GM18907 (cell line): Measurements from ENCODE around the gene FGF14.

Experiments
- ATAC-seq: cut with Tn5 transposase; IDR thresholded peaks from one replicate; pipeline ENCODE4 v1.9.1; 2021; ENCODE audit warnings: mild to moderate bottlenecking, moderate library complexity; ENCODE audit not compliant: unreplicated experiment

Gene FGF14

DNA sequence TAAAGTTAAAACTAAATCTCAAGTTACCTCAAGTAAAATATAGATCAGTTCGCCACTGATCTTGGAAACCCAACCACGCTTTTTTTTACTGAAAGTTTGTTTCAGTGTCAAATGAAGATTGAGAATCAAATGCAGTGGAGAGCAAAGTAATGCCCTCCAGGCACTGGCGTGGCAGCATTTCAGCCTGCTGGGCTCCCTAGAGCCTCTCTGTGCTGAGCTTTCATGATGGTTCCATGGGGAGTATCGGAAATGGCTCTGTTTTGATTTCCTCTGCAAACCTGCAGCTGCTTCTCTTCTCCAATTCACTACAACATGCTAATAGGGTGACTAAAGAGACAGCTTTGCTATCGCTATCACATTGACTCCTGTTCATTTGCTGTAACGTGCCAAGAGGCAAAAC lies 141.6 kb downstream of the FGF14 start:
- ATAC-seq, result no peak

DNA sequence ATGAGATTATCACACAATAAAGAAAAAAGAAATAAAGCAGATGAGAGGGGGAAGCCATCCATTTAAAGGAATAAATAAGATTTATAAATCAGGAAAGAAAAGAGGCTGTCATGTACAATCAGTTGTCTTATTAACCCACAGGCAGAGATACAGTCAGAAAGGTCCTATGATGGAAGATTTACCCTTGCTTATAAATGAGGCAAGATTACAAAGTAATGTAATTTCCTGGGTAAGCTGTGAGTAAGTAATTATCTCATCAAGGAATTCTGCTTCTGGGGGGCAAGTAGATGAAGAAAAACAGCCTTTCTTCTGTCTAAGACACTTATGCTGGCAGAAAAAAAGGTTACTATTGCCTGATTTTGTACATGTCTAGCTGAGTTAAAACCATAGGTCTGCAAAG lies 146.4 kb downstream of the FGF14 start:
- ATAC-seq, result no peak

DNA sequence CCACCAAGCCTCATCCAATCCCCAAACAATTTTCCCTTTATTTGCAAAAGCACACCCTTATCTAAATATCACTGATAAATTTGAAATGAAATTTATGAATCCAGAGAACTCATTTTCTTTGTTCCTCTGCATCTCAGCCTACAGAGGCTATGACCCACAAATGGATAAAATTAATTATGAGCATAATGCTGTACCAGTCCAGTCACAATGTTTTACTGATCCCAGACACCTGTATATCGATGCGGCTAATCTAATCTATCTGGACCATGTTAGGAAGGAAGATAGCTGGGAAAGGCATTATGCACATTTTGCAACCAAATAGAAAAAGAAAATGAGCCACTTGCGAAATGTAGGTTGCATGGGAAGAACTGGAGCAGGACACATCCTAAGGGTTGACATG lies 150.0 kb downstream of the FGF14 start:
- no peak for ATAC-seq

DNA sequence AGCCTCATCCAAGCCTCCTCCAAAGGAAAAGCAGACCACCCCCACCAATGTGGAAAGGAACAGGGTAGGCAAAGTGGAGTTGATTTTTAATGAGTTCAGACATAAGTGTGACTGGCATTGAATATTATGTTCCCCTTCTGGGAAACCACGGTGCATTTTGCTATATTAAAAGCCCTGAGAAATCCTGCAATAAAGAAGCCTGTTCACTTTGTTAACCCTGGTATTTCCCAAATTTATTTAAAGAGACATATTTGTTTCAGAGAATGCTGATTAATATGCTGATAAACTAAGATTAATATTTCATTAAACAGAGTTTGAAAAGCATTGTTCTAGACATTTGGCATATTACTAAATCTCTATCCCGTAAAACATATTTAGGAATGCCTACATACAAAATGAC lies 151.4 kb downstream of the FGF14 start:
- no peak for ATAC-seq

DNA sequence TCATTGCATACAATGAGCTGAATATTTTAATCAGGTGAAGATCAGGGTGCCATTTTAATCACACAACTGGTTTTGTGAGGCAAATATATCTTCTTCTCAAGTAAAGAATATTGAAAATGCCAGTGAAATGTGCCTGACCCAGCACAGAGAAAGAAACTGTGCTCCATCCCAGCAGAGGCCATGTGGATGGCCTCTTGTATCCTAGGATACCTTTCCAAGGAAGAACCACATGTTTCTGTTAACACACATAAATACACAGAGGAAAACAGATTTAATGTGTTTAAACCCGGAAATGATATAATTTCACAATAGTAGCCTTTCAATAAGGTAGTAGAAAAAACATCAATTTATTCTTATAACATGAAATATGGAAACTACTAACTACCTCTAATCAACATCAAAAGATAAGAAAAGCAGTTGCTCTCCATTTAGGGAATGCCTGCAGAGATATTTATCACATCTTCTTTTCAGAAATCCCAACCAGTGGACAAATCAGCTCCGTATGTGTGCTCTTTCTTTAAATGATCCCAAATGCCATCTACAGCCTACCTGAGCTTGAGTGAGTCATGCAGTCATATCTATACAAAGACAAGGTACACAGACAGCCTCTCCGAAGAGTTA lies 157.1 kb downstream of the FGF14 start:
- ATAC-seq, result no peak

DNA sequence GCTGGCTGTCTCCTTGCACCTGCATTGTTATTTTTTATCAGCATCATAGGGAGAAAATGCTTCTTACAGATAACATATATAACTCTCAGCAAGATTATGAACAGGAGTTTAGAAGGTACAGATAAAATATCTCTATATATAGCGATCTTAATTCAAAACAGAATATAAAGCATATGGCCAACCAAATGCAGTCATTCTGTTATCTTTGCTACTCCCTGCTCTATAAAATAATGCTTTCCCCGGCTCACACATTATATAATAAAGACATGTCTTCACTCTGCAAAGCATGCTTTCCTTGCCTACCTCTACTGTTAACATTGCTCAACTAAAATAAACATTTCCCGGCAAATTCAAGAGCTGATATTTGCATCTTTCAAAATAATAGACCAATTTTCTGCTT lies 161.7 kb downstream of the FGF14 start:
- ATAC-seq, result no peak

DNA sequence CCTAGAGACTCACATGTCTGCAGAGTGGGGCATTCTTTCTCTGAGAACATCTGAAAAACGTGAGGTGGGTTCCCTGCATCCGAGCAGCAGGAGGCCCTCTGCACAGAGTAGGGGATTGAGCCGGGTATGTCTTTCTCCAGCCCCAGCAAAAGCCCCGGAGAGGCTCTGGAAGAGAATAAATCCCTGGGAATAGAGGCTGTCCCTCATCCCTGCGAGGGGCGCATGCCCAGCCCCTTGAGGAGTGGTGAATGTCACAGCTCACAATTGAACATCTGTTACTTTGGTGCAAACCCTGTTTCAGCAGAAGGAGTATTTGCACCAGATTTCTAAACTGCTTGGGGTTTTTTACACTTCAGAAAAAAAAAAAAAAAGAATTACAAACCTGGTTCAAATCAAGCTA lies 164.6 kb downstream of the FGF14 start:
- ATAC-seq, result no peak

DNA sequence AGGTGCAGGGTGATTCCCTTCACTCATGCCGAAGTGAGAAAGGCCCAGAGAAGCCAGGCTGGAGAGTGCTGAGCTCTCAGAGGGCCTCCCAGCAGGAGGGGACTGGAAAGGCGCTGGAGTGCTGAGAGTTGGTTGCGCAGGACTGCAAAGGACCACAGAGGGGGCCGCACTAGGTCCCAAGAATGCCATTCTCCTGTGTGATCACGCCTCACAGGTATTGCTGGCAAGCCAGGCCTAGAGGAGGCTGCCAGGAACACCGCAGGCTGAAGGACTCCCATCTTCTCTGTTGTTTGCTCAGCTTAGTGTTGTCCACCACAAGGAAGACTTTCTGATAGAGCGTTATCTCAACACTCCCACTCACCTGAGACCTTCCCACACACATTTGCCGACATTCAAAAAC lies 165.0 kb downstream of the FGF14 start:
- no peak for ATAC-seq

DNA sequence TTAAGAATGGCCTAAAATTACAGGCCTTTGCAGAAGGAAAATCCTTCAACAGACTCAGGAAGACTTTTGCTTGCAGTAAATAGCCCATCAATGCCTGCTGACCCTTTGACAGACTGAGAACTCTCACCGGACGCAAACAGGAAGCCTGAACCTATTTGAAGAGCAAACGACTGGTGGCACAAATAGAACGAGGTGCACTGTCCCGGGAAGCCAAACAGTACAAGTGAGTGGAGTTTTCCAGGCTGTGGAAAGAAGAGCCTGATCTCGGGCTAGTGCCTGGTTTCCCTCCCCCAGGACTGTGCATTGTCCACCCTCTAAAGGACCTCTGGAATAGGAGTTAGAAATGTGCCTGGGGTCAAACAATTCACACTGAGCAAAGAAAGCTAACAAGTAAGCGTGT lies 165.5 kb downstream of the FGF14 start:
- no peak for ATAC-seq

DNA sequence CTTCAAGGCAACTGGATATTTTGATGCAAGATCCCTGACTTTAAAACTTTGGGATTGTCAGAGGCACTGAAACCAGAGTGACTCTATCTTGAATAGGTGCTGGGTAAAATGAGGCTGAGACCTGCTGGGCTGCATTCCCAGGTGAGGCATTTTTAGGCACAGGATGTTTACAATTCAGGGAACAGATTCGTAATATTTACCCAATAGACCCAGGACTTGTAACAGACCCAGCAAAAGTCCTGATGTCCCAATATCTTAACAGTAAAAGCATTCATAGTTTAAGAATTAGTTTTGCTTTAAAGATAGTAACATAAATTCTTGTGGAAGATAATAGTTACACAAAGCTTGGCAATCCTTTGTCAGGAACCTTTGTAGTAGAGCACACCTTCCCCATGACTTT lies 166.2 kb downstream of the FGF14 start:
- no peak for ATAC-seq

DNA sequence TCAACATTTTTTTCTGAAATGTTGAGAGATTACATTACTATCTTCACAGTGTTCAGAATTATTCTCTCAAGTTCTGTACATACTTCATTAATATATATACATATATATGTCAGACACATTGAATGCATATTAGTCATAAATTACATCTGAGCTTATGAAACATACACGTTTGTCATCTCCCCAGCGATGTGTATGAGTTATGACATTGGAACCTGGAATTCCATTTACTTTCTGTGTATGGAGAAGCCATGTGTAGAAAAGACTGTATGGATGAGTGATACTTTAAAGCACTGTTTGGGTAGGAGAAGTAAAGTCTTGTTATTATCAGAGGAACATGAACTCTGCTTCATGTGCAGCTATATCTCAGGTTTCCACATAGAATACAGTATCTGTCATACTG lies 167.2 kb downstream of the FGF14 start:
- no peak for ATAC-seq

DNA sequence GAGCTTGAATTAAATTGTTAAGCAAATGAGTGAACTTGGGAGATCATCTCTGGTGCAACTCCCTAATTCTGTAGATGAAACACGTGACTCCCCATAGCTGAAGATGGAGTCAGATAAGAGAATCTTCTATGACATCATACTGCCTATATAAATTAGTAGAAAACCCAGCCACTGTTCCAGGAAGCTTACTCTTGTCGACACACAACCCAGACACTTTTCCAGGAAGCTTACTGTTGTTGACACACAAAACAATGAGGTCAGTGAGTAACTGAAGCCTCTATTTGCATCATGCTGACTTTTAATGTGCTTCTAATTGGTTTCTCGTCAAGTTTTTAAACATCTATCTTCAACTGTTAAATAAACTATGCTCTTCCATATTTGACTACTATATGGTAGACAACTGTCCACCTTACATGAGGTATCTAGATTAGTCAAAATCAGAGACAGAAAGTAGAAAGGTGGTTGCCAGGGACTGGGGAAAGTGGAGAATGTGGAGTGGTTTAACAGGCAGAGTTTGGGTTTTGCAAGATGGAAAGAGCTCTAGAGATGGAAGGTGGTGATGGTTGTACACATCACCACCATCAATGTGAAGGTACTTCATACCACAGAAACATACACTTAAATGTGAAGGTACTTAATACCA lies 168.2 kb downstream of the FGF14 start:
- no peak for ATAC-seq

DNA sequence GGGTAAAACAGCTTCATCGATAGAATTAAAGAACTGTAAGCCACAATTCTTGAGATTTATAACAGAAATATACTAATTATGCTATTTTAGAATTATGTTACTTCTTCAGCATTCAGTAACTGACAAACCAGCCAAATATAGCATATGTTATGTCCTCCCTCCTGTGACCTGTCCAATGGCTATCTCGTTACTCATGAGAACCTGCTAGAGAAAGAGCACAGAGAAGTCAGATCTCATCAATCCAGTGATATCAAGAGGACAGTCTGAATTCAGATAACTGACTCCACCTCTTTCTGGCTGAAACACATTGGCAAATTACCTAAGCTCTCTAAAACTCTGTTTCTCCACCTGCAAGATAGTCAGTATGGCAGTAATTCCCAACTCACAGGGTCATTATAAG lies 170.4 kb downstream of the FGF14 start:
- ATAC-seq, result no peak

DNA sequence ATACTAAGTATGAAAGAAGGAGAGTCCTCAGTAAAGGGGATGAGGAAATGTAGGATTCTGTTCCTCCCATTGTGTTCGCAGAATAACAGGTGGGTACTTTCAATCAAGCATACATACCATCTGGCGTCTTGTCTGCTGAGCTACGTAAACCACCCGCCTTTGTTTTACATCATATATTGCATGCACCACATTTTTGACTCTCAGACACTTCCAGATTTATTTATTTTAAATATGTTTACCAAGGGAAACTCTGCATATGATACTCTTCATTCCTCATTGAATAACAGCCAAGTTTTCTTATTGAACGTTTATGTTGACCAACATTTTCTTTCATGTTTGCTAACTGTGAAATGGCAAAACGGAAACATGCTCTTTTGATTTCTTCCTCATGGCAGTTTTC lies 174.1 kb downstream of the FGF14 start:
- ATAC-seq, result no peak

DNA sequence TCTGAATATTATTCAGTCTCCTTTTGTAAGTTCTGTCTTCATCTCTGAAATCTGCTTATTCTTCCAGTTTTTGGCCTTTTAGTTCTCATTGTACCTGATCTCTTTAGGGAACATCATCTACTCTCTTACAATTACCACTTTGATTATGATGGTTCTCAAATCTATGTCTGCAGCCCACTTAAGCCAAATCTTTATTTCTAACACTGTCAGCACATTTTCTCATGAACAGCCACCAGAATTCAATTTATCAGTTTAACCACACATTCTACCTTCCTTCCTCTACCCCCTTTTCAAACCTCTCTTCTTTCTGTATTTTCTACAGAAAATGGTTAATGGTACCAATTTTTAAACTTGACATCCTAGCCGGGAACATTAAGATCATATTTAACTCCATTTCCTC lies 175.3 kb downstream of the FGF14 start:
- no peak for ATAC-seq

DNA sequence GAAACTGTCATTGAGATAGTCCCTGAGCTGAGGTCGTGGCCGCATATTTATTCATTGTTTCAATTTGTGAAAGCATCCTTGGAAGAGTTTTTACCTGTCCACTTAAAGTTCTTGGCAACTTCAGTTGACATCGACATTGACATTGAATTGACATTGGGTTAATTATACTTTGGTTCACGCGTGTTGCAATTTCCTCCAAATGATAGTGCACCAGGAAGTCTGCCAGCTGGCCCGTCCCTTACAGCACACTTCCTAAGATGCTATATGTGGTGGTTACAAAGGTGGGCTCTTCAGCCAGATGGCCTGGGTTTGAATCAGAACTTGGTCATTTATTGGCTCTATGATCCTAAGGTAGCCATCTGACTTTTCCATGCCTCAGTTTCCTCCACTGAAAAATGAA lies 176.0 kb downstream of the FGF14 start:
- no peak for ATAC-seq

DNA sequence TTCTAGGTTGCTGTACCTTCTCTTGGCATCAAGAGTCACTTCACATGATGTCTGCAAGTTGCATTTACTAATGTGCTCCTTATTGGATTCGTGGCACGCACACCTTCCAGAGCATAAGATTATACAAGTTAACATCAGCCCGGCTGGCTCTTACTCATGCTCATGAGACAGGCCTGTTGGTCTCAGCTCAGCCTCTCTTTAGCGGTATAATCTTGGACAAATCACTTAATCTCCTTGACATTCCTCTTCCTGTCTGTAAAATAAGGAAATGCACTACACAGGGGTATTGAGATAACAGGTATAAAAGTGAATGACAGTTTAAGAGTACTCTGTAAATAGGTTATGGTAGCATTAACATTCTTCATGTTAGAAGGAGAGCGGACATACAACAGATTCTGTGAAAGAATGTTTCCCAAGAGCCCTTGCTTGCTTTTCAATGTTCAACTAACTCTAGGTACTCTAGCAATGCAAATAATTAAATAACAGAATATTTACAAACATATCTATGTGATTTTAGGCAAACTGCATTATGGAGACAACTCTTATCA lies 181.1 kb downstream of the FGF14 start:
- no peak for ATAC-seq

DNA sequence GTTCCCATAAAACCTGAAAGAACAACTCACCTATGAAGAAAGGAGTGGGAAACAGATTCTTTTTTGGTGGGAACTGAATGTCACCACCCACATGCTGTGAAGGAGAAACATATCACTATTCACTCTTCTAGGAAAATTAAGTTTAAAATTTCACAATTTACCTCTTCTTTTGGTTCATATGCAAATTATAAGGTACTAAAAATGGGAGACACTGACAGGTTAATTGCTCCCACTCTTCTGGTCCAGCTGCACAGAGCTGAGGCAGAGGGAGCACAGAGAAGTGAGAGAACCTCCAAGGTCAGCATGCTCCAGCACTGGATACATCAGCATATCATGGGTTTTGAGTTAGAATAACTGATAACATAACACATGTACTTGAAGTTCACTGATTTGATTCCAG lies 186.9 kb downstream of the FGF14 start:
- no peak for ATAC-seq

DNA sequence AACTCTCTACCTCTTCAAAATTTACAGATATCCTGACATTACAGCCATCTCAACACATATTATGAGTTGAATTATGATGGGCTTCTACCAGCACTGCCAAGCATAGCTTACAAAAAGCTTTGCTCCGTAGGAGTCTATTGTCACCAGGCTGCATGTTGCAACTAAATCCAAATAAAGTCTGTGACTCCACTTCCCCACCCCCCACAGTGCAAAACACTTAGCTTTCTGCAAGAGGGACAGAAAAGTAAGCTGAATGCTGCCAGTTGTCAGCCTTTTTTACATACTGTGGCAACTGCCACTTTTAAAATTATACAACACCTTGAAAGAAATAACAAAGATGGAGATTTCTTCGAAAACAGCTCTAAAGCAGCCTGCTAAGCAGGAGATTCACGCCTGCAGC lies 189.1 kb downstream of the FGF14 start:
- no peak for ATAC-seq

DNA sequence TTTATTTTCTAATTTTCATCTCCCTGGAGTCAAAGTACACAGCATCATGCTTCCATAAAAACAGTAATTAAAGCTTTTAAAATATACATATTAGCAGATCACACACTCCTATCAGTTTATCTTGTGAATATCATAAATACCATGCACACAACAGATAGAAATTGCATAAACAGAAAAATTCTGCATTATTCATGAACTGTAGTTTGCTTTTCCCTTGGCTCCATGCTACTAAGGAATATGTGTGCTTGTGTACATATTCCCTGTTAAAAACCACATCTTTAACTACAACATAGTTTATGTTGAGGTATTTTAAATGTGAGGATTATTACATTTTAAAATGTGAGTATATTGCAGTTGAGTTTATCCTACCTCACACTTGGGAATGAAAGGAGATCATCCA lies 193.5 kb downstream of the FGF14 start:
- no peak for ATAC-seq

DNA sequence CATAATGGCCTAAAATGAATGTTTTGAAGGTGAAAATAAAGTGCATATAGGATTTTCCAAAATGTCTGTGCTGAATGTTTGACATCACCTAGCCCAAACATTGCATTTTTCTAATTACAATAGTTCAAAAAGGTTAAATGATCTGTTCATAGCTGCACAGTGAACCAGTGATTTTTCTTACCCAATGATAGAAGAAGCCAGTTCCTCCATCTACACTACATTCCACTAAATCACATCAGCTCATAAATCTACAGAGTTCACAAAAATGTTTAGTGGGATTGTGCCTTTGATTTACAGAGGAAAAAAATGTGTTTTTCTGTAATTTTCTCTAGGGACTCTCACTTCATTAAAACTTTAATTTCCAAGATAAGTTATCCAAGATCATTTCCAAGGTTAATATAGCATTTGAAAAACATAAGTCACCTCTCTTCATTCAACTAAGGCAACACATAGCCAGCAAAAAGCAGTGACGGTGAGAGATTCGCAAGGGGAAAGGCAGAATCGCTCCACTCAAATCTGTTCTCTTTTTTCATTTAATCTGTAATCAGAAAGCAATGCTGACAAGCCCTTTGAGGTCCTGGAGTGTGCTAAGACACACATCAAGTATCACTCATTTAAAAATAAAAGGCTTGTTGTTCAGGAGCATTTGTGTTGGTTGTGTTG lies 194.0 kb downstream of the FGF14 start:
- no peak for ATAC-seq

DNA sequence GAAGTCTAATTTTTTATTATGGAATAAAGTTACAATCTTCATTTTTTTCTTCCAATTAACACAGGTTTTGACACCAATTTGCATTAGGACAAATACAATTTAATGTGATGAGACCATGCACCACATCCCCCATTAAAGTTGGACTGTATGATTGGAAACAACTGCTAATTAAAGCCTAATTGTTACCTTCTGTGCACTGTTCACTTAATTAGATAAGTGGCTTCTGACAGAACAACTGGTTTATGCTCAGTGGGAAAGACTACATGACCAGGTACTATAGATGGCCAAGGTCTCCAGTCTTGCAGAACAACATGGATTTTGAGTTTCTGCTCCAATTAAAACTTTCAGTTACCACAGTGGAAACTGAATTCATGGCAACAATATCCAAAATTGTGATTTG lies 198.1 kb downstream of the FGF14 start:
- no peak for ATAC-seq
